WTC11 (cell line): ENCODE measurements around the gene TBC1D1.

Experiments used
- FOXP1 ChIP-seq: sonication (generic); formaldehyde crosslinking; IDR thresholded peaks from 2 replicates; pipeline ENCODE4 v1.8.0; 2022; ENCODE audit warnings: missing genetic modification reagents, mild to moderate bottlenecking, moderate library complexity, borderline replicate concordance
- RORB ChIP-seq: fragments of 250-450 bp; sonication (Bioruptor Pico); IDR thresholded peaks from 2 replicates; pipeline ENCODE4 v1.9.0; 2021; ENCODE audit warnings: mild to moderate bottlenecking

DNA sequence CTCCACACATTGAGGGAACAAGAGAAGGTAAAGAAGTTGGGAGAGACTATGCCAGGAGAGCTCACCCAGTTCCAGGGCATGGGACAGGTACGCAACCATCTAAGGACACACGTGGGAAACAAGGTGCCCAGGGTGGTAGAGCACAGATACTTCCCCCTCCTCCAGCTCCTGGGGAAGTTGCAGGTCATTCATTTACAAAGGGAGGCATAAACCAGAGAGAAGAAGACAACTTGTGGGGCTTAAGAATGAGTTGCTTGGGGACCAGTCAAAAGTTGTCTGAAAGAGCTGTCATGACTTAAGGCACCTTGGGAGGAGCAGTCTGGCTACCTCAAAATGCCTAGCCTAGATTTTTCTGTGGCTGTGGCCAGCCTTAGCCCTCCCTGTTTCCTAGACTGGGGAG is 255.5 kb downstream of the TBC1D1 start:
- TF ChIP-seq RORB (CRISPR knock-in tag), result no peak
- no peak for TF ChIP-seq FOXP1 (CRISPR knock-in tag)
